HG02588 (cell line): ENCODE measurements around the gene SERPINB11.
"Not testable (repeated sequence)": the region's sequence is repeated elsewhere in the genome, so short reads cannot be mapped to it uniquely, and the experiment has no call there.

ENCODE experiments used
- ATAC-seq: cut with Tn5 transposase; IDR thresholded peaks from one replicate; pipeline ENCODE4 v1.9.1; 2021; ENCODE audit warnings: mild to moderate bottlenecking, moderate library complexity; ENCODE audit not compliant: unreplicated experiment

SERPINB11 gene, protein sequence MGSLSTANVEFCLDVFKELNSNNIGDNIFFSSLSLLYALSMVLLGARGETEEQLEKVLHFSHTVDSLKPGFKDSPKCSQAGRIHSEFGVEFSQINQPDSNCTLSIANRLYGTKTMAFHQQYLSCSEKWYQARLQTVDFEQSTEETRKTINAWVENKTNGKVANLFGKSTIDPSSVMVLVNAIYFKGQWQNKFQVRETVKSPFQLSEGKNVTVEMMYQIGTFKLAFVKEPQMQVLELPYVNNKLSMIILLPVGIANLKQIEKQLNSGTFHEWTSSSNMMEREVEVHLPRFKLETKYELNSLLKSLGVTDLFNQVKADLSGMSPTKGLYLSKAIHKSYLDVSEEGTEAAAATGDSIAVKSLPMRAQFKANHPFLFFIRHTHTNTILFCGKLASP

DNA sequence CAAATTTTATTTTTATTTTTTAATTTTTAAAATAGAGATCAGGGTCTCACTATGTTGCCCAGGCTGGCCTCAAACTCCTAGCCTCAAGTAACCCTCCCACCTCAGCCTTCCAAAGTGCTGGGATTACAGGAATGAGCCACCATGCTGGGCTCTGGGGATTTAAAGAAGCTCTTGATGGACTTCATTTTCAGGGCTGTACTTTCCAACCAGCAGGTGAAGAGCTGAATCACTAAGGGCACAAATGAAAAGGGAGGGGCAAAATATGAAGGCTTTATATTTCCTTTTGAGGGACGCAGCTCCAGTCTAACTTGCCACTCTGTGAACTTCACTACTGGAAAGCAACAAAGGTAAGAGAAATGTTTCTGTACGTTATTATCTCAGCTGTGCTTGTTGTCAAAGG is at the start of gene SERPINB11:
Gene SERPINB11, plus strand, starts transcription at position 301 of the 400 bp plus-strand sequence. CDS start 7,234 bp downstream, outside the sequence.
- ATAC-seq, result no peak

DNA sequence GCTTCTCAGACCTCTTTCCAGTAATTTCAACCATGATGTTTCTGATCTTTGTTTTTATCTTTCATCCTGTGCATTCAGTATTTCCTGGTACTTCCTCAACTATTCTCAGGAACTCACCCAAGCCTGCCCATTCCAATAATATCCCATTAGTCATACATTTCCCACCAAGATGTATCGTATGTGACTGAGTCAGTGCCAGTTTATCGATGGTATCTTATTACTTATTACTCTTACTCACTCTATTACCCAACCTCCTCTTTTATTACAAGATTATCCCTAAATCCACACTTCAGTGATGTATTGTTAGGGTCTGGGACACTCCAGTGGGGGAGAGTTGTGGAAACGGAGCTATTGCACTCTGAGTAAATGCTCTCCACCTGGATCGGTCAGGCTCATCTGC is 43.8 kb upstream of the SERPINB11 start:
- not testable (repeated sequence) for ATAC-seq

- not testable (repeated sequence) for ATAC-seq
Measured at GRCh38 chr18:63661750-63662149, 41.0 kb upstream of the SERPINB11 start, which contains the start of gene SERPINB3. TSS of gene SERPINB3 (minus strand) at chr18:63661893. CDS start at chr18:63661216, 677 bp downstream.

DNA sequence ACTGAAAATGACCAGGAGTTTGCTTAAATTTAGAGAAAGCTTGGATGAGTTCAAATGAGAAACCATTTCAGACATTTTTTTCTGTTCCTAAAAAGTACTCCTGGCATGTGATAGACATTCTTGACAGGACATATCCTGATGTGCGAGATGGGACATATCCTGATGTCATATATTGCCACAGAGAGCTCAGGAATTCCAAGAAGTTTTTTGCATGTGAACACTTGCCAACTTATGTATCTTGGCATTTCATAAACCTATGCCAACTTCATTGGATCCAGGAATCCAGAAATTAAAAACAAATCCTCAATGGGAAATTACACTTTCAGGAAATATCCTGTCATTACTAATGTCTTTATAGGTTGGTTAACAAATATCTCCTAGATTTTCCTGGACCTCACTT is 38.2 kb upstream of the SERPINB11 start:
- ATAC-seq, result no peak

- peak; percentile 72 for ATAC-seq
Measured at GRCh38 chr18:63676526-63677323, 26.0 kb upstream of the SERPINB11 start.

- no peak for ATAC-seq
Measured at GRCh38 chr18:63677500-63678225, 25.1 kb upstream of the SERPINB11 start.

- no peak for ATAC-seq
Measured at GRCh38 chr18:63679820-63680606, 22.7 kb upstream of the SERPINB11 start.

DNA sequence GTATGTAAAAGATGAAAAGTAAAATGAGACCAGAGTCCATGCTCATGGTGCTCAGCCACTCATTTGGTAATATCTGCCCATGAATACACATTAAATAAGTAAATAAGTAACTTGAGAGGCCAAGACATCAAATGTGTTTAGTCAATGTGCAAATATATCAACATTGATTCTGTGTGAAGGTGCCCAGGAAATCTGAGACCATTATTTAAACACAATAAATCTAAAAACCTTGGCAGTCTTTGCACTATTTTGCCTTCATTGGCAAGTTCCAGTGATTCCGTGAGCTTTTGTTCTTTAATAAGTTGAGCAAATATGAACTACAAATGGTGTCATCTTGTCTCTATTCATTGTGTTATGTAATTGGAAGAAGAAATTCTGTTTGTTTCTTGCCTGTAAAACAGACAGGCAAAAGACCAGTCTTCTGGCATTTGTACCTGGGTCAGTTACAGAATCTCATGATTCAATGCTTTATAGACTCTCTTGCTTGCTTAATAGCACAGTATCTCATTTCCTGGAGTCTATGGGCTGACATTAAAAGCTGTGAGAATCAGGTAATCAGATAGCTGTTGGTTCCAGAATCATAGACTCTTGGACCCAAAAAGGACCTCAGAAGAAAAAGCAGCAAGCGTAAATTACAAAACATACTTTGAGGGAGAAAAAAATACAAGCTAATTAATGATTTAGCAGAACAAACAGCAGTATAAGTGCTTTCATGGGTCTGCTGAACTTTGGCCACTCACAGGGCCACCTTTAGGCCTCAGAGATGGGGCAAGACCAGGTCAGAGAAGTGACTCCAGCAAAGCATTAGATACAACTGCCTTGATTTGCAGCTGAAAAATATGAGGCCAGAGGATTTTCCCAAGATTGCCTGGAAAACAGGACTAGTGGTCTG is 21.1 kb upstream of the SERPINB11 start:
- ATAC-seq, result no peak

DNA sequence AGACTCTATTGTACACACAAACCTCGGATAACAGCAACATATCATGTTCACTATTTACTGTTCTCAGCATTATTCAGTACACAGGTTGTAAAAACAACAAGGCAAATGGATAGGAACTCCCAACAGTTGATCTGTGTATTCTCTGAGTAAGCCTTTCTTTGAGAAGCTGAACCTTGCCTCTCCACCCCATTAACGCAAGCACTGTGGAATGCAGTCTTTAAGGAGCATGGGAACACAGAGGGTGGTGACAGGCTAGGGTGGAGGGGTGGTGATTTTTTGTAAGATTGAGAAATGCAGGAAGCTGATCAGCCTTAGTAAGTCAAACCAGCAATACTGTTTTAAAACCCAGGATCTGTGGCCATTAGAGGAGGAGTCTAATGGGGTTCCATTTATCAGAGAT is 19.6 kb upstream of the SERPINB11 start:
- ATAC-seq, result no peak

- ATAC-seq, result no peak
Measured at GRCh38 chr18:63683890-63684289, 18.9 kb upstream of the SERPINB11 start.

- no peak for ATAC-seq
Measured at GRCh38 chr18:63684718-63685117, 18.0 kb upstream of the SERPINB11 start.

DNA sequence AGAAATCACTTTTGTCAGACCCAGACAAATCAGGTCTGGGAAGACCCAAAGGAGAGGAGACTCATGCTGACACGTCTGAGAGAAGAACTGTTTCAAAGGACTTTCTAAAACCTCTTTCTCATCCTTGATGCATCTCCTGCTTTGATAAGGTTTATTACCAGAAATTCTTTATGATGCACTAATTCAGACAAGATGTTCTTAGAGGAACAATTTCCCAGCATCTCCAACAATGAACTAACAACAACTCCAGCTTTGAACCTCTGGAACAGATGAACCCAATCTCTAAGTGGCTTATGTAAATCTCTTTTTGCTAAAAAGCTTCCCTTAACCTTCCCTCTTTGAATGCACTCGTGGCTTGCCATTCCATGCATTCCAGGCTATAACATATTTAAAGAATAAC is 15.9 kb upstream of the SERPINB11 start:
- no peak for ATAC-seq

DNA sequence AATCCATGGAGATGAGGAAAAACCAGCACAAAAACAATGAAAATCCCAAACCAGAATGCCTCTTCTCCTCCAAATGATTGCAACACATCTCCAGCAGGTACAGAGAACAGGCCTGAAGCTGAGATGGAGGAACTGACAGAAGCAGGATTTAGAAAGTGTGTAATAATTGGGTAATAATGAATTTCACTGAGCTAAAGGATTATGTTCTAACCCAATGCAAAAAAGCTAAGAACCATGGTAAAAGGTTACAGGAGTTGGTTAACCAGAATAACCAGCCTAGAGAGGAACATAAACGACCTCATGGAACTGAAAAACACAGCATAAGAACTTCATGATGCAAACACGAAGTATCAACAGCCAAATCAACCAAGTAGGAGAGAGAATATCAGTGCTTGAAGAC is 13.7 kb upstream of the SERPINB11 start:
- no peak for ATAC-seq

- ATAC-seq, result no peak
Measured at GRCh38 chr18:63697097-63697660, 5.6 kb upstream of the SERPINB11 start.

DNA sequence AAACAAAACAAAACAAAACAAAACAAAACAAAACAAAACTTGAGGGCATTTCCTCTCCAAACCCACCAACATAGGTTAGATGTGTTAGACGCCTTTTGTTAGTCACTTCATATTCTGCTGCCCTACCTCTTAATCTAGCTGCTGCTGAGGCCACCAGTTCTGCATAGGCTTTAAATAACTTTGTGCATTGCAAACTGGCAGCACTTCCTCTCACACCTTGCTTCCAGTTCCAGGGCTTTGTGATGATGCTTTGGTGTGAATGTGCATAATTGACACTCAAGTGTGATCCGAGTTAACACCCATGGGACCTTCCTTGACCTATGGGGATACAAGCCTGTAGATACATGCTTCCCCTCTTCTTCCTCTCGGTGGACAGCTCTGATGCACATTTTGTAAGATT is 2.3 kb upstream of the SERPINB11 start:
- ATAC-seq, result no peak

DNA sequence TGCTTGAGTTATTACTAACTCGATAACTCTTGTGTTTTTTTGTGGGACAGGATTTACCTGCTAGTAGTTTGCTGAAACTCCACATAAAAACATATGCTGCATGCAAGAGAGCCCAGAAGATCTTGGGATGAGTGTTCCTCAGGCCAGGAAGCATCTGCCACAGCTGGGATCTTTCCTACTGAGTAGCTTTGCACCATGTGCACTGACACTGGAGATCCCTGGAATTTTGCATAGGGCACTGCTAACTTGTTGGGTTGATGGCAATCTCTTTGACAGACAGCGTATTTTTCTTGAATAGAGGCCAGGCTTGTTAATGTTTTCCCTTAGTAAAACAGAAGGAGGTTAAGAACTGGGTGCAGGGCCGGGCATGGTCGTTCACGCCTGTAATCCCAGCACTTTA is 808 bp upstream of the SERPINB11 start:
- no peak for ATAC-seq

DNA sequence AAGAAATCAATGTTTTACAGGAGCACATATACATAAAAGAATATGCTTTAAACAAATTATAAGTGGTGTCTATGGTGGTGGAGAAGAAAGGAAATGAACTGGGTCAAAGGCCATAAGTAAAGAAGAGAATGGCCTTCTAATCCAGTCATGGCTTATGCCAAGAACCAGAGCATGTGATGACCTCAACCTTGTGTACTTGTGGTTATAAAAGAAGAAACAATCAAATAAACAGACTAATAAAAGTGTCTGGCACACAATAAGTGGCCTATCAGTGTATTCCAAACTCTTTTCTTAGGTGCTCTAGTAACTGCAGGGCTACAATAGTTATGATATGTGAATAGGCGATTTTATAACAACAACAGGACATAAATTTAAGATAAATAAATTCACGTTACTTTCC is 2.6 kb downstream of the SERPINB11 start:
- no peak for ATAC-seq

- no peak for ATAC-seq
Measured at GRCh38 chr18:63707816-63708215, 5.1 kb downstream of the SERPINB11 start.

GRCh38 chr18:63708650-63709049 is 5.9 kb downstream of the SERPINB11 start:
- no peak for ATAC-seq
